IMR-90 (cell line): ENCODE results near the gene CENPQ. TPM values are rescaled to one million over a fixed set of nuclear protein-coding genes. Genes with fewer than 3 reads are reported as not detected.
A peak's percentile ranks its signal among the peaks of the same experiment; 100 is the strongest.

ENCODE experiments used
- ATAC-seq: fragments of 200-7000 bp; cut with Tn5 transposase; 2 replicates; pipeline ENCODE4 v1.9.1; 2020; ENCODE audit warnings: low read depth, mild to moderate bottlenecking, moderate library complexity
- BruUV-seq: library from RNA; stranded (reverse); fragments of 400-500 nt; replicated peaks from 2 replicates; lab custom pipeline; 2021; lab: Mats Ljungman, UMichigan
- CTCF ChIA-PET: fragments of 300-600 bp; formaldehyde crosslinking; extraction: SDS; loops from one replicate; lab custom pipeline; 2021; ENCODE audit warnings: antibody characterized with exemption; lab: Yijun Ruan, JAX
- POLR2A ChIA-PET: fragments of 300-600 bp; sonication (Branson Sonifier 250); formaldehyde crosslinking; loops from one replicate; lab custom pipeline; 2022; ENCODE audit warnings: antibody characterized with exemption; ENCODE audit not compliant: unreplicated experiment; lab: Charles Lee
- DNase-seq: peaks from one replicate; pipeline ENCODE4 v3.0.0; 2013
- H2AFZ ChIP-seq: replicated peaks from 2 replicates; pipeline ENCODE3; 2013; ENCODE audit warnings: low read length, mild to moderate bottlenecking; ENCODE audit not compliant: poor library complexity
- H2AK5ac ChIP-seq: 2 replicates; pipeline ENCODE4 v1.6.1; 2013; ENCODE audit warnings: low read depth, low read length, inconsistent platforms
- H2AK9ac ChIP-seq: replicated peaks from 2 replicates; pipeline ENCODE3; 2013; ENCODE audit warnings: mild to moderate bottlenecking, low read depth, low read length, moderate library complexity; ENCODE audit not compliant: poor library complexity
- H2BK120ac ChIP-seq: 2 replicates; pipeline ENCODE4 v1.6.1; 2013; ENCODE audit warnings: low read depth, low read length, inconsistent platforms
- H2BK15ac ChIP-seq: 3 replicates; pipeline ENCODE4 v1.6.1; 2013; ENCODE audit warnings: low read depth, low read length, inconsistent platforms
- H2BK20ac ChIP-seq: 2 replicates; pipeline ENCODE4 v1.6.1; 2013; ENCODE audit warnings: low read depth, mild to moderate bottlenecking, inconsistent platforms, low read length, moderate library complexity
- H2BK5ac ChIP-seq: 2 replicates; pipeline ENCODE4 v1.6.1; 2013; ENCODE audit warnings: mild to moderate bottlenecking, low read depth, low read length, inconsistent platforms; ENCODE audit not compliant: poor library complexity, severe bottlenecking
- H3K14ac ChIP-seq: replicated peaks from 2 replicates; pipeline ENCODE4 v1.6.1; 2013; ENCODE audit warnings: low read depth, low read length, inconsistent platforms
- H3K18ac ChIP-seq: 2 replicates; pipeline ENCODE4 v1.6.1; 2013; ENCODE audit warnings: low read depth, low read length, control low read depth
- H3K23ac ChIP-seq: 2 replicates; pipeline ENCODE4 v1.6.1; 2013; ENCODE audit warnings: low read depth, low read length, inconsistent platforms
- H3K27ac ChIP-seq: 2 replicates; pipeline ENCODE4 v1.5.1; 2013; ENCODE audit warnings: mild to moderate bottlenecking, control low read depth, low read length; ENCODE audit not compliant: insufficient read depth
- H3K27me3 ChIP-seq: 2 replicates; pipeline ENCODE4 v1.6.1; 2013; ENCODE audit warnings: low read length; ENCODE audit not compliant: control insufficient read depth, insufficient read depth
- H3K36me3 ChIP-seq: 2 replicates; pipeline ENCODE4 v1.6.1; 2013; ENCODE audit warnings: low read length, mixed read lengths; ENCODE audit not compliant: control insufficient read depth, insufficient read depth
- H3K4ac ChIP-seq: 2 replicates; pipeline ENCODE4 v1.6.1; 2013; ENCODE audit warnings: low read depth, low read length, inconsistent platforms
- H3K4me1 ChIP-seq: 2 replicates; pipeline ENCODE4 v1.6.1; 2013; ENCODE audit warnings: low read length, mixed read lengths; ENCODE audit not compliant: control insufficient read depth, insufficient read depth
- H3K4me2 ChIP-seq: 2 replicates; pipeline ENCODE4 v1.6.1; 2013; ENCODE audit warnings: low read depth, mild to moderate bottlenecking, control low read depth, low read length, moderate library complexity
- H3K4me3 ChIP-seq: 2 replicates; pipeline ENCODE4 v1.5.1; 2013; ENCODE audit warnings: low read depth, mild to moderate bottlenecking, control low read depth, low read length, moderate library complexity; ENCODE audit not compliant: insufficient read depth
- H3K56ac ChIP-seq: 2 replicates; pipeline ENCODE4 v1.6.1; 2013; ENCODE audit warnings: low read length, inconsistent platforms; ENCODE audit not compliant: insufficient read depth; ENCODE audit errors: extremely low read depth
- H3K79me1 ChIP-seq, 2 experiments: 2 replicates each; pipeline ENCODE4 v1.6.1; 2013; ENCODE audit warnings: low read length in 2 of 2, inconsistent platforms in 1 of 2, low read depth in 1 of 2
- H3K9ac ChIP-seq: 2 replicates; pipeline ENCODE4 v1.6.1; 2013; ENCODE audit warnings: low read depth, low read length, control low read depth
- H3K9me1 ChIP-seq: 2 replicates; pipeline ENCODE4 v1.6.1; 2013; ENCODE audit warnings: low read length, inconsistent platforms; ENCODE audit not compliant: insufficient read depth
- H3K9me3 ChIP-seq: 2 replicates; pipeline ENCODE4 v1.6.1; 2013; ENCODE audit warnings: low read length; ENCODE audit not compliant: control insufficient read depth, insufficient read depth
- H4K20me1 ChIP-seq: 2 replicates; pipeline ENCODE4 v1.6.1; 2013; ENCODE audit warnings: low read length, inconsistent platforms; ENCODE audit not compliant: insufficient read depth
- H4K5ac ChIP-seq: 2 replicates; pipeline ENCODE4 v1.6.1; 2013; ENCODE audit warnings: mild to moderate bottlenecking, low read depth, low read length, control low read depth
- H4K8ac ChIP-seq, 2 experiments: 2 replicates each; pipeline ENCODE4 v1.6.1; 2013; ENCODE audit warnings: low read depth in 2 of 2, low read length in 2 of 2, control low read depth in 1 of 2, inconsistent platforms in 1 of 2
- H4K91ac ChIP-seq: 2 replicates; pipeline ENCODE4 v1.6.1; 2013; ENCODE audit warnings: low read depth, low read length, inconsistent platforms; ENCODE audit not compliant: insufficient read depth
- BHLHE40 ChIP-seq: fragments of 150-350 bp; IDR thresholded peaks from 2 replicates; pipeline ENCODE4 v1.6.1; 2016; ENCODE audit warnings: mild to moderate bottlenecking, low read depth, low read length
- CHD1 ChIP-seq: IDR thresholded peaks from 2 replicates; pipeline ENCODE4 v1.6.1; 2012; ENCODE audit warnings: low read depth, low read length, improper control_type of control experiment
- FOS ChIP-seq: fragments of 150-350 bp; IDR thresholded peaks from 2 replicates; pipeline ENCODE4 v1.6.1; 2016; ENCODE audit warnings: low read depth, low read length
- MAFK ChIP-seq: IDR thresholded peaks from 2 replicates; pipeline ENCODE4 v1.6.1; 2012; ENCODE audit warnings: low read depth, low read length, improper control_type of control experiment
- MAZ ChIP-seq: IDR thresholded peaks from 2 replicates; pipeline ENCODE4 v1.6.1; 2012; ENCODE audit warnings: low read depth, mild to moderate bottlenecking, low read length, improper control_type of control experiment, moderate library complexity, borderline replicate concordance
- POLR2A ChIP-seq: IDR thresholded peaks from 2 replicates; pipeline ENCODE4 v1.6.1; 2012; ENCODE audit warnings: mild to moderate bottlenecking, low read depth, low read length
- RAD21 ChIP-seq: IDR thresholded peaks from 2 replicates; pipeline ENCODE4 v1.6.1; 2012; ENCODE audit warnings: low read length, improper control_type of control experiment
- SMC3 ChIP-seq: fragments of 150-350 bp; IDR thresholded peaks from 2 replicates; pipeline ENCODE4 v1.6.1; 2016; ENCODE audit warnings: low read depth, mild to moderate bottlenecking, antibody characterized with exemption, low read length, moderate library complexity
- WGBS, 2 experiments: methylation state at CpG; one replicate each; pipeline versions ENCODE4 v1.1.5 to v1.1.7; 2013; ENCODE audit warnings: missing lambda C conversion rate in 2 of 2; ENCODE audit not compliant: insufficient read length in 1 of 2; ENCODE audit errors: extremely low coverage in 2 of 2; 5-methylcytosine and 5-hydroxymethylcytosine counted together
- dilution Hi-C: fragments of 300-500 bp; cut with HindIII; formaldehyde crosslinking; loops from one replicate; pipeline ENCODE4 v1.14.3; 2018; ENCODE audit warnings: low sequenced_read_pairs; ENCODE audit not compliant: unreplicated experiment
- in situ Hi-C: fragments of 300-500 bp; cut with MboI; formaldehyde crosslinking; loops from 3 replicates; pipeline ENCODE4 v1.14.3; 2019; ENCODE audit warnings: low sequenced_read_pairs, inconsistent platforms, mixed read lengths
- intact Hi-C: fragments of 100-400 bp; cut with micrococcal nuclease; formaldehyde crosslinking; loops from 2 replicates; pipeline ENCODE4 v1.10.0; 2022
- polyA plus RNA-seq, 3 experiments: library from polyadenylated mRNA; depleted of rRNA; stranded (reverse); fragments of >200 nt; gene quantifications; 2 replicates each; pipeline ENCODE4 v1.2.3, GENCODE V29; 2012; ENCODE audit warnings: low replicate concordance in 1 of 3
- total RNA-seq: library from RNA; depleted of rRNA; stranded (reverse); fragments of >200 nt; gene quantifications from 2 replicates; pipeline ENCODE4 v1.2.3, GENCODE V29; 2012
- TF ChIP-seq, protein P1 (sequence below): fragments of 150-350 bp; IDR thresholded peaks from 2 replicates; pipeline ENCODE4 v1.6.1; 2016; ENCODE audit warnings: low read depth, mild to moderate bottlenecking, low read length, moderate library complexity, borderline replicate concordance
- TF ChIP-seq, protein P2 (sequence below): fragments of 150-350 bp; IDR thresholded peaks from 2 replicates; pipeline ENCODE4 v1.6.1; 2017; ENCODE audit warnings: mild to moderate bottlenecking, antibody characterized with exemption, low read length, low read depth
- TF ChIP-seq, protein P3 (sequence below): conservative IDR thresholded peaks from 2 replicates; pipeline ENCODE4 v1.5.1; 2012; ENCODE audit warnings: mild to moderate bottlenecking, low read depth, low read length, improper control_type of control experiment

CENPQ gene
- total and polyA plus RNA-seq, 2 of the 4 experiments (the other 2 are of a cell fraction) = 2.2 to 3.7 TPM

DNA sequence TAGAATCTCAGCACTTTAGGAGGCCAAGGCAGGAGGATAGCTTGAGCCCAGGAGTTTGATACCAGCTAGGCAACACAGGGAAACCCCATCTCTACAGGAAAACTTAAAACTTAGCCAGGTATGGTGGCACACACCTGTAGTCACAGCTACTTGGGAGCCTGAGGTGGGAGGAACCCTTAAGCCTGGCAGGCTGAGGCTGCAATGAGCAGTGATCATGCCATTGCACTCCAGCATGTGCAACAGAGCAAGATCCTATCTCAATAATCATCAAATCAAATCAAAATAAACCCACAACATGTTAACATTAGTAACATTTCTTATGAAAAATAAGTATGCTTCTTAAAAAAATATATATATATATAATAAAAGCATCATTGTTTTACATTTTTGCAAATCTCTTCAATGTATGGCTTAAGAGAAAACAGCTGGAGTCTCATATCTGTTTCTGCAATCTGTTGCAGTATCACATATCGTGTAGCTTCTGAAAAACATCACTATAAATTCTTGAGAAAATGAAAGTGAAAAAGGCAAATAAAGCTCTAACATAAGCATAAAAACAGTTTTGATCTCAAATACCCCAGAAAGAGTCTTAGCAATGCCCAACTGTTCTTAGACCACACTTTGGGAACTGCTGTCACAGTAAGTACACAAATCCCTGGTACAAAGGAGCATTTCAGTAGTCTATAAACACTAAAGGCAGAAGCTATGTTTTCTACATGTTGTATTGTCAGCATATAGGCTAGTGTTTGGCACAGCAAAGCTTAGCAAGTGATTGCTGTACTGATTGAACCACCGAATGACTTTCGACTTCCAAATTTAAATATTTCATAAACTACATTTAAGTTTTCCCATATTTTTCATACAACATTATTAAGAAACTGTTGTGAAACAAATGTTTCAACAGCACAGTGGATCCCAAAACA, 8.1 kb upstream of the CENPQ start (continued):
- no peak for TF ChIP-seq SMC3

DNA sequence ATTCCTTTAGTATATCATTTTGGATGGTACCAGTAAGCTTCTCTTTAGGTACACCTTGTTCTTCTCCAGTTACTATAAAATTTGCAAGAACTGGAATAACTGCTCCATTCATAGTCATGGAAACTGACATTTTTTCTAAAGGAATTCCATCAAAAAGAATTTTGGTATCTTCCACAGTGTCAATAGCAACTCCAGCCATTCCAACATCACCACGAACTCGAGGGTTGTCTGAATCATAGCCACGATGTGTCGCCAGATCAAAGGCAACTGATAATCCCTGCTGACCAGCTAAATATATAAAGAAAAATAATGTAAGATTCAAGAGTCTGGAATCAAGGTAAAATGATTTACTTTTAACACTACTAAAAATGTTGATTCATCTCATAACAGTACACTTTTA, 5.4 kb upstream of the CENPQ start:
- Histone ChIP-seq H2BK20ac (no peak overlapping the region), H4K5ac (no peak overlapping the region), H3K18ac (no peak overlapping the region), H3K9ac (no peak overlapping the region), H2BK120ac (no peak overlapping the region), H3K79me1 (peaks cover 10 to 17% of the 10 kb centered on the region in 2 experiments), H2BK5ac (no peak overlapping the region), H3K4me2 (no peak overlapping the region), H3K9me3 (no peaks in the 10 kb centered on the region), H2AK9ac (no peak overlapping the region), H3K9me1 (no peaks in the 10 kb centered on the region; the same call in 1 of the 2 replicates), H2AK5ac (no peak overlapping the region), H3K27ac (no peak overlapping the region), H4K91ac (no peak overlapping the region), H3K27me3 (no peaks in the 10 kb centered on the region), H3K36me3 (peaks cover 12% of the 10 kb centered on the region), H4K20me1 (no peaks in the 10 kb centered on the region), H3K56ac (no peak overlapping the region), H3K4ac (no peak overlapping the region), H3K4me3 (no peak overlapping the region), H4K8ac (no peak overlapping the region), H2BK15ac (no peak overlapping the region), H3K14ac (no peak overlapping the region), H3K23ac (no peak overlapping the region), H2AFZ (no peak overlapping the region), H3K4me1 (no peaks in the 10 kb centered on the region; the same call in 1 of the 2 replicates)
- TF ChIP-seq FOS (no peak), BHLHE40 (no peak), POLR2A (no peak), MAFK (no peak), MAZ (no peak), RAD21 (no peak), CHD1 (no peak)
- TF ChIP-seq, protein P1, sequence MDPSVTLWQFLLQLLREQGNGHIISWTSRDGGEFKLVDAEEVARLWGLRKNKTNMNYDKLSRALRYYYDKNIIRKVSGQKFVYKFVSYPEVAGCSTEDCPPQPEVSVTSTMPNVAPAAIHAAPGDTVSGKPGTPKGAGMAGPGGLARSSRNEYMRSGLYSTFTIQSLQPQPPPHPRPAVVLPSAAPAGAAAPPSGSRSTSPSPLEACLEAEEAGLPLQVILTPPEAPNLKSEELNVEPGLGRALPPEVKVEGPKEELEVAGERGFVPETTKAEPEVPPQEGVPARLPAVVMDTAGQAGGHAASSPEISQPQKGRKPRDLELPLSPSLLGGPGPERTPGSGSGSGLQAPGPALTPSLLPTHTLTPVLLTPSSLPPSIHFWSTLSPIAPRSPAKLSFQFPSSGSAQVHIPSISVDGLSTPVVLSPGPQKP = no peak
- TF ChIP-seq, protein P2, sequence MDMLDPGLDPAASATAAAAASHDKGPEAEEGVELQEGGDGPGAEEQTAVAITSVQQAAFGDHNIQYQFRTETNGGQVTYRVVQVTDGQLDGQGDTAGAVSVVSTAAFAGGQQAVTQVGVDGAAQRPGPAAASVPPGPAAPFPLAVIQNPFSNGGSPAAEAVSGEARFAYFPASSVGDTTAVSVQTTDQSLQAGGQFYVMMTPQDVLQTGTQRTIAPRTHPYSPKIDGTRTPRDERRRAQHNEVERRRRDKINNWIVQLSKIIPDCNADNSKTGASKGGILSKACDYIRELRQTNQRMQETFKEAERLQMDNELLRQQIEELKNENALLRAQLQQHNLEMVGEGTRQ = no peak
- TF ChIP-seq, protein P3, sequence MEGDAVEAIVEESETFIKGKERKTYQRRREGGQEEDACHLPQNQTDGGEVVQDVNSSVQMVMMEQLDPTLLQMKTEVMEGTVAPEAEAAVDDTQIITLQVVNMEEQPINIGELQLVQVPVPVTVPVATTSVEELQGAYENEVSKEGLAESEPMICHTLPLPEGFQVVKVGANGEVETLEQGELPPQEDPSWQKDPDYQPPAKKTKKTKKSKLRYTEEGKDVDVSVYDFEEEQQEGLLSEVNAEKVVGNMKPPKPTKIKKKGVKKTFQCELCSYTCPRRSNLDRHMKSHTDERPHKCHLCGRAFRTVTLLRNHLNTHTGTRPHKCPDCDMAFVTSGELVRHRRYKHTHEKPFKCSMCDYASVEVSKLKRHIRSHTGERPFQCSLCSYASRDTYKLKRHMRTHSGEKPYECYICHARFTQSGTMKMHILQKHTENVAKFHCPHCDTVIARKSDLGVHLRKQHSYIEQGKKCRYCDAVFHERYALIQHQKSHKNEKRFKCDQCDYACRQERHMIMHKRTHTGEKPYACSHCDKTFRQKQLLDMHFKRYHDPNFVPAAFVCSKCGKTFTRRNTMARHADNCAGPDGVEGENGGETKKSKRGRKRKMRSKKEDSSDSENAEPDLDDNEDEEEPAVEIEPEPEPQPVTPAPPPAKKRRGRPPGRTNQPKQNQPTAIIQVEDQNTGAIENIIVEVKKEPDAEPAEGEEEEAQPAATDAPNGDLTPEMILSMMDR = no peak
- peak; percentile 8 for DNase-seq
- dilution Hi-C loops (no loop called here), intact Hi-C loops (no loop called here), in situ Hi-C loops (no loop called here)
- BruUV-seq = no TSS peak
- ChIA-PET POLR2A (no interaction called here), CTCF (no interaction called here)
- no CpG with 5 or more reads among the region's 4 CpGs for WGBS, 2 experiments
- no peak for ATAC-seq
